ENCODE data around the gene PSMD12.

GRCh38 chr17:67401106-67401505 is 34.7 kb upstream of the PSMD12 start:
- TF ChIP-seq REST (IDR thresholded peaks at IDR 0.05; ENCODE audit: insufficient read depth in 1 of 2, low read depth in 2 of 2, low read length in 2 of 2), result no peak
- TF ChIP-seq POLR2AphosphoS5 (IDR thresholded peaks at IDR 0.05; ENCODE audit: low read depth, low read length), result no peak
- TF ChIP-seq TAF1 (IDR thresholded peaks at IDR 0.05; ENCODE audit: borderline replicate concordance, insufficient read depth, low read length), result no peak
- no peak for TF ChIP-seq SIN3A (IDR thresholded peaks at IDR 0.05; ENCODE audit: borderline replicate concordance, insufficient read depth, low read length)

All from PFSK-1 (cell line).